Stimulated activated CD4-positive, alpha-beta T cell treated with anti-CD3 and anti-CD28 coated beads, Interleukin-4, amount 100 ng/mL, for 4 hours (primary cell): ENCODE measurements around the gene ILF2.
"Not testable (repeated sequence)": the region's sequence is repeated elsewhere in the genome, so short reads cannot be mapped to it uniquely, and the experiment has no call there.

ENCODE experiments used
- DNase-seq, 2 experiments: peaks; one replicate each; pipeline ENCODE4 v3.0.0-alpha.2; 2020

The ILF2 gene

DNA sequence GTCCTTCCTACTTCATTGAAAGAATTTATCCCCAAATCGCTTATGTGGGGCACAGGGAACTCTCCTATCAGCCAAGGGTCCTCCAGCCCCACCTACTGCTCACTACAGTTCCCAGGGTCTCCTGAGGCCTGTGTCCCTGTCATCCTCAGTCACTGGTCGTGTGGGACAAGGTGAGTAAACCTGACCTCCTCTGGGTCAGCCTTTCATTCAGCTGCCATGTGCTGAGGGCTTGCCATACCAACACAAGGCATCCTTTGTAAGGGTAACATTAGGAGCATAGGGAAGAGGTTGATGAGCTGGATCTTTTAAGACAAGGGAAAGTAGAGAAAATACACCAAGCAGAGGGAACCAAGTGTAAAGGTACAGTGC, 23.5 kb downstream of the ILF2 start:
- no peak for DNase-seq

DNA sequence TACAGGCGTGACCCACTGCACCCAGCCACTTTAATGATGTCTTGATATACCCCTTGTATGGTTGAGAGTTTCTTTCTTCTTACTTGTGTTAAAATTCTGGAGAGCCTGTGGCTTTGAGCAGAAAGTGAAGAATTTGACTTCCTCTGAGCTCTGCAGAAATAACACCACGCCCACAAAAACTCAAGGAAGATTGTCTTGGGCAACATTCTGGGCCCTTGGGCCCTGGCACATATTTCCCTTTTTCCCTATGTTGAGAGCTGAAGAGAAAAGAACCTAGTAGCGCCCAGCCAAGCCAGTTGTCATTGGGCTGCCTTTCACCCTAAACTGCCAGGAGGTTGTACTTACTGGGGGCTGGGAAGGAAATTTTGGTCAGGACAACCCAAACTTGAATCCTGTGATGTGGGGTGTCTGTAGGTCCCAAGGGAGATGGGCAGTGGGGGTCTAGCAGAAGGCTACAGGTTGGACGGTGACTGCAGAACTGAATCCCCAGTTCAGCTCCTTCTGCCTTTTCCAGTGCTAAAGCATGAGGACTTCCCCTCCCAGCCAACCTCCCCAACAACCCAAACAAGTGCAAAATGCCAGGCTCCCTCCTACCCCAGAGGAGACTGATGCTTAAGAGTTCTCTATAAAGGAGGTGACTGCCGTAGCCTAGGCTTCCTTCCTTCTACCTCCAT, 24.0 kb downstream of the ILF2 start:
- no peak for DNase-seq

DNA sequence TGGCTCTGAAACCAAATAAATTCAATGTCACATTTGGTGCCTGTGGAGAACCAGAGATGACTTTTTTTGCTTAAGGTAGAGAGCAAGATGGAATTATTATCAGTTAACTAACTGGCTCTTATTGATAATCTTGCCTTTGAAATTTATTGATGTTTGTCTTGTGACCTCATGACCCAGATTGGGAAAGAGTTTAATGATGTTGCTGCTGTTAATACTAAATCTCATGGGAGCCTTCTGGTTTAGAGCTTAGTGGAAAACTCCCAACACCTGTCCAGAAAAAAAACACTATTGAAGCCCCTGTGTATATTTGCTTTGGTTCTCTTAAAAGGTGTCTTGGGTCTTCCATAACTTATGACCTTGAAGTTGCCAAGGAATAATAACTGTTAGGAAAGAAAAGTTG, 27.0 kb downstream of the ILF2 start:
- DNase-seq = no peak

DNA sequence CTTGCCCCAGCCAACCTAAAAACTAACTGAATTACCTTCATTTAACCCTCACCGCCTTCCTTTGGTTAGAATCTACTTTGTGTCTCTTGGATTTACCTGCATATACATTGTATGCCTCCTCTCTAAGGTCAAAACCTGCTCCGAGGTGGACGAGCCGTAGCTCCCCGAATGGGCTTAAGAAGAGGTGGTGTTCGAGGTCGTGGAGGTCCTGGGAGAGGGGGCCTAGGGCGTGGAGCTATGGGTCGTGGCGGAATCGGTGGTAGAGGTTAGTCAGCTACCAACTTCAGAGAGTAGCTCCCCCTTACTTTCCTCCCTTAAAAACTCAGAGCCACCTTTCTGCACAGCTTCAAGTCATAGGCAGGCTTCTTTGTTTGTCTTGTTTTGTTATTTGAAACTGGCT, 27.7 kb downstream of the ILF2 start:
- no peak for DNase-seq

DNA sequence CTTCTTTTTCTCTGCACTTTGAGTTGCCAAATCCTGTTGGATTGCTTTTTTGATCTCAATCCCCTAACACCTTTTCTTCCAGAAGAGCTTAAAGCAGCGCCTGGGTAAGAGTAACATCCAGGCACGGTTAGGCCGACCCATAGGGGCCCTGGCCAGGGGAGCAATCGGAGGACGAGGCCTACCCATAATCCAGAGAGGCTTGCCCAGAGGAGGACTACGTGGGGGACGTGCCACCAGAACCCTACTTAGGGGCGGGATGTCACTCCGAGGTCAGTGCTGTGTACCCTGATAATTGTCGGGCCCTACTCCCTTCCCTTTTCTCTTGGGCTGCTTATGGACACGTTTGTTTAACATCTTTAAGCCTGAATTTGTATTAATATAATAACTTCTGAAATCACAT, 28.6 kb downstream of the ILF2 start:
- no peak for DNase-seq

DNA sequence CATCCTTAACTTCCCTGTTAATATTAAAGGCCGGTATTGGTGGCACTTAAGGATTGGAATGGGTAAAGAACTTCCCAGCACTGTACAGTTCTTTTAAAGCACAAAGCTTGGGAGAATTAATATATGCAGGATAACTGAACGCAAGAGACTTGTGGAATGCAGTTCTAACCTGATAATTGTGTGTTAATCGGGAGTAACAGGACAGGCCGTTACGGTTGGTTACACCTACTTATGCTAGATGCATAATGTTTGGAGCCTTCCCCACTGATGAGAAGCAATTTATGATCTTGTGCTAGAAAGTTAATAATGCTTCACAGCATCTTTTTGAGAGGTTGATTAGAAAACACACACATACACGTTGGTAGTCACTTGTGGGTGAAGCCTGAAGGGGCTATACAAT, 29.9 kb downstream of the ILF2 start:
- DNase-seq = no peak

DNA sequence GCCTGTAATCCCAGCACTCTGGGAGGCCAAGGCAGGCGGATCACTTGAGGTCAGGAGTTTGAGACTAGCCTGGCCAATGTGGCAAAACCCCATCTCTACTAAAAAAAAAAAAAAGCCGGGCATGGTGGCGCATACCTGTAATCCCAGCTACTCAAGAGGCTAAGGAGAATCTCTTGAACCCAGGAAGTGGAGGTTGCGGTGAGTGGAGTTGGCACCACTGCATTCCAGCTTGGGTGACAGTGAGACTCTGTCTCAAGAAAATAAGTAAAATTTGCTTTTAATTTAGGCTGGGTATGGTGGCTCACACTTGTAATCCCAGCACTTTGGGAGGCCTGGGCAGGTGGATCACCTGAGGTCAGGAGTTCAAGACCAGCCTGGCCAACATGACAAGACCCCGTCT, 30.6 kb downstream of the ILF2 start:
- not testable (repeated sequence) for DNase-seq

DNA sequence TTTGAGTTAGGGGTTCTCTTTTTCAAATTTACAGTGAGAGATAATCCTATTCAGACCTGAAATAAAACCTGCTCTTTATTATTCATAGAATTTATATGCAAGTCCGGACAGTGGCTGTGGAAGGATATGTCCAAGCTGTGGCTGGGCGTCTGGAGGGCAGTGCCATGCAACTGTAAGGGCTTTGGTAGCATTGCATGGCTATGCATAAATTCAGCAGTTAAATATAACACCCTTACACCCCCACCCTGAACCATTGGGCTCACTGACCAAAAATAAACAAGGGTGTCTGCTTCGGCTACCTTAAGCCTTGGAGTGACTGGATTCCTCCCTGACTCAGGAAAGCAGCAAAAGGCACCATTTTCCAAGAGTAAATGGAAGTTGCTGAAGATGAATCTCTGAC, 31.5 kb downstream of the ILF2 start:
- DNase-seq = no peak

DNA sequence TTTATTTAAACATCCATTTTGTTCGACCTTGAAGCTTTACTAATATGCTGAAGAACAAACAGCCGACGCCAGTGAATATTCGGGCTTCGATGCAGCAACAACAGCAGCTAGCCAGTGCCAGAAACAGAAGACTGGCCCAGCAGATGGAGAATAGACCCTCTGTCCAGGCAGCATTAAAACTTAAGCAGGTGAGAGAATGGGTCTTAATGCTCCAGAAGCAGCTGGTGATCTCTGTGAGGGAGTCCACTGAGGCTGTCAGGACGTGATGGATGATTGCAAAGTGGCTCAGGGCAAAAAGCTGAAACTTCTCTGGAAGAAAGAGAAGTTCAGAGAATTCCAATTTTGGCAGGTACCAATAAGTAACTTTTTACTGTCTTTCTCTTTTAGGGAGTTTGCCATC, 32.5 kb downstream of the ILF2 start:
- DNase-seq = no peak

DNA sequence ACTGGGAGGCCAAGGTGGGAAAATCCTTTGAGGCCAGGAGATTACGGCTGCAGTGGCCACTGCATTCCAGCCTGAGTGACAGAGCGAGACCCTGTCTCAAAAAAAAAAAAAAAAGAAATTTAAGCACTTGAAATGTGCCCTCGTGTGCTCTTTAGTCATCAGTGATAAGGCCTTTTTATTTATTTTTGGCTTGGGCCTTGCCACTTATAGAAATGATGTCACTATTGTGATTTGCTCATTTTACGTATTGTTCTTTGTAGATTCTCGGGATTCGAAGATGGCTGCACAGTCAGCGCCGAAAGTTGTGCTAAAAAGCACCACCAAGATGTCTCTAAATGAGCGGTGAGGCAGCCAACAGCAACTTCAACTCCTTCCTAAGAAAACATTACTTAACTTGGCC, 34.5 kb downstream of the ILF2 start:
- DNase-seq = no peak

DNA sequence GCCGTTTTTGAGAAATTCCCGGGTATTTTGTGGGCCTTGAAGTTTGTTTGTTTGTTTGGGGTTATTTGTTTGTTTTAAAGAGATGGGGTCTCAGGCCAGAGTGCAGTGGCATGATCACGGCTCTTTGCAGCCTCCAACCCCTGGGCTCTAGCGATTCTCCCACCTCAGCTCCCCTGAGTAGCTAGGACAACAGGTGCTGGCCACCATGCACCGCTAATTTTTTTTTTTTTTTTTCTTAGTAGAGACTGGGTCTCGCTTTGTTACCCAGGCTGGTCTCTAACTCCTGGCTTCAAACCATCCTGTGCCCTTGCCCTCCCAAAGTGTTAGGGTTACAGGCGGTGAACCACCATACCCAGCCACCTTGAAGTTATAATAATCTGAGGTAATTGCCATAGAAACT, 34.9 kb downstream of the ILF2 start:
- DNase-seq = no peak

DNA sequence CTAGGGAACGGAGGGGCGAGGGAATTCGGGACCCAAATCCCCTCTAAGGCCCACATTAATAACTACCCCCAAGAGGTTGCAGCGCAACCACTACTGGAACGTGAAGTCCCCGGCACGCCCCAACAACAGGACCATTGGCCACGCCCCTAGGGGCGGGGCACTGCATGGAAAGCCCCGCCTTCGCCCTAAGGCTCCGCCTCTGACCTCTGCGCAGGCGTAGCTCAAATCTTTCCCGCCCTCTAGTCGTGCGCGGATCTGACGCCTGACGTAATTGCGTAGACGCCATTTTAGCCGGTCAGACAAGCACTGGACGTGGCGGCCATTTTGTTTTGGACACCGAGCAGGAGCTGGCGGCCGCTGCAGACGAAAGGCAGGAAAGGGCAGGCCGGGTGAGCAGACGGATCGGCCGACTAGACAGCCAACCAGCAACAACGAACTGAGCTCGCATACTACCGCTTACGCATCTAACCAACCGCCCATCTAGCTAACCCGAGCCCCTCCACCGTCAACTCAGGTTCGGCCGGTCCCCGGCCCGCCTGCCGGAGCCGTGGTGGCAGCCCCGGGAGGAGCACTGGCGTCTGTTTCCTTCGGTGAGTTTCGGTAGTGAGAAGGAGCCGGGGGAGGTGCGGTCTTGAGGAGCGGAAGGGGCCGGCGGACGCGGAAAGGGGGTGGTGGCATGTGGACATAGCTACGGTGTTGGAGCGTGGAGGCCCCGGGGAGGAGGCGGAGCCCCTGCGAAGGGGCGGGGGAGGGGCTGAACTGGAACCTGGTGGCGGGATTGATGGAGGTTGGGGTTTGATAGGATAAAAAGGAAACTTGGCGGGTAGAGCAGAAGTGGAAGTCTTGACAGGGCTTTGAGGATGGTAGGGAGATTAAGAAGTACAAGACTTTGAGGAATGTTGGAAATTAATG, 36.8 kb downstream of the ILF2 start, which contains the start of gene CHTOP:
Gene CHTOP, plus strand, starts transcription at position 313 of the 912 bp plus-strand sequence. CDS start 2,523 bp downstream, outside the sequence.
- peak; percentile 92 to 96 for DNase-seq

DNA sequence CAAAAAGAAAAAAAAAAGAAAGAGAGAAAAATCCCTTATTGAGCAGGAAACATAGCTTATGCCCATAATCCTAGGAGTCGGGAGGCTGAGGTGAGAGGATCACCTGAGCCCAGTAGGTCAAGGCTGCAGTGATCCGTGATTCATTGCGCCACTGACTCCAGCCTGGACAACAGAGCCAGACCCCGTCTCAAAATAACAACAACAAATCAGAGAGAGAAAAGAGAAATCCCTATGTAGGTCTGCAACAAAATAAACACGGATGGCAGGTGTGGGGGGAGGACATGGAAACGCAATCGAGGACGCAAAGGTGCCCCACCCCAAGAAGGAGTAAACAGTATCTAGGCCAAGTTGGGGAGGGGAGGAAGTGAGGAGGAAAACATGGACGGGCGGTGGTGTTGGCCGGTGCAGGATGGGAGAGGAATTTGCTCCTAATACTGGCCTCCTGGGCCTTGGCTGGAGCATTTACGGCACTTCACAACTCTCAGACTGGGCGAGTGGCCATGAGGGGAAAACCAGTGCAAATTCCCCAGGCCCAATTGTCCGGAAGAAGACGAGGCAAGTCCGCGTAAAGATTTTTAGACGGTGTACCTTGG, 37.5 kb downstream of the ILF2 start:
- no peak for DNase-seq

DNA sequence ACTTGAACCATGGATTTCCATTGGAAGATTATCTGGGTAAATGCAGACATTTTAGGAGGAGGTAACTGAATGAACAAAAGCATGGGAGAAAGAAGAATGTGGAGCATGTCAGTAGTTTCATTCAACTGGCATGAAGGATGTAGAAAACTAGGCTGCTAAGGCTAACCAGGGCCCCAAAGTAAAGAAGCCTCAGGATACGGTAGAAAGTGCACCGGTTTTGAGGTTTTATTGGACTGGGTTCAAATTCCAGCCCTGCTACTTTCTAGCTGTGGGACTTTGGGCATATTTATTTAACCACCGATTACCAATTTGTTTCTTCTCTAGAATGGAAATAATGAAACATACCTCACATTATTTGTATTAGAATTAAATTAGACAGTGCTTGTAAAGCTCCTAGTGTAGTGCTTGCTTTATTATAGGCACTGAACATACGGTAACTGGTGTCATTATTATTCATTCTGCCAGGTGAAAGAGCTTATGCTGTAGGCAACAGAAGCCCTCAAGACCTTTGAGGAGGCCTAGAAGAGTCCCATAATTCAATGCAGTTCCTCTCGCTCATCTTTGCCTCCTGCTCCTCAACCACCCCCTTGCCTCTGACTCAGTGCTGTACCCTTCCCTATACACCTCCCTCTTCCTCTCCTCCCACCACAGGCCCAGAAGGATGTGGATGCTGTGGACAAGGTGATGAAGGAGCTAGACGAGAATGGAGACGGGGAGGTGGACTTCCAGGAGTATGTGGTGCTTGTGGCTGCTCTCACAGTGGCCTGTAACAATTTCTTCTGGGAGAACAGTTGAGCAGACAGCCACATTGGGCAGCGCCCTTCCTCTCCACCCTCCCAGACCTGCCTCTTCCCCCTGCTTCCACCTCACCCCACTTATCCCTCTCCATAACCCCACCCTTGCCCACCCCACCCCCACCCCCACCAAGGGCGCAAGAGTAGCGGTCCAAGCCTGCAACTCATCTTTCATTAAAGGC, 39.5 kb downstream of the ILF2 start:
- no peak for DNase-seq

DNA sequence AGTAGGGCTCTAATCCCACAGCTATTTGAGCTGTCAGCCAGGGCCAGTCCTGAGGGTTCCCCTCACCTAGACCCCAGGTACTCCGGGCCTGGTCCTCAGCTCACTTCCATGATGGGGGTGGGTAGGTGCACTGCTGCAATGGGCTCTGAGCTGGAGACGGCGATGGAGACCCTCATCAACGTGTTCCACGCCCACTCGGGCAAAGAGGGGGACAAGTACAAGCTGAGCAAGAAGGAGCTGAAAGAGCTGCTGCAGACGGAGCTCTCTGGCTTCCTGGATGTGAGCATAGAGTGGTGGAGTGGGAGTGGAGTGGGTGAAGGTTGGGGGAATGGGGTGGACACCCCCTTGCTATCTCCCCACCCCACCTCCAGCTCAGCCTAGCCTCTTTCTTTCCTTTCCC, 40.4 kb downstream of the ILF2 start:
- no peak for DNase-seq

DNA sequence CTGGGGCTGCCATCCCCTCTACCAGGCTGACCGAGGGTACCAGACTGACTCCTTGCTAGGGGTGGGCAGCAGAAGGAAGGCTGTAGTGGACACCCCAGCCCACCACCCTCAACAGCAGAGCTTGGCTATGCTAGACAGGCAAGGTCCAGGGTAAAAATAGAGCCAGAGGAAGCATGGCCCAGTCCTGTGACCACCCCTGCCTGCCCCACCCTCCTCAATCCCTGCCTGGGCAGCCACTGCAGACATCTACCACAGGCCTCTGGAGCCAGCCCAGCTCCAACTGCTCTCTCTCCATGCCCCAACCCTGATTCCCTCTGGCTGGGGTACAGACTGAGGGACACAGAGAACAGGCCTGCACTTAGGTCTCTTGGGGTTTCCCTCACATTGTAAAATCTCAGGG, 40.8 kb downstream of the ILF2 start:
- DNase-seq = no peak

DNA sequence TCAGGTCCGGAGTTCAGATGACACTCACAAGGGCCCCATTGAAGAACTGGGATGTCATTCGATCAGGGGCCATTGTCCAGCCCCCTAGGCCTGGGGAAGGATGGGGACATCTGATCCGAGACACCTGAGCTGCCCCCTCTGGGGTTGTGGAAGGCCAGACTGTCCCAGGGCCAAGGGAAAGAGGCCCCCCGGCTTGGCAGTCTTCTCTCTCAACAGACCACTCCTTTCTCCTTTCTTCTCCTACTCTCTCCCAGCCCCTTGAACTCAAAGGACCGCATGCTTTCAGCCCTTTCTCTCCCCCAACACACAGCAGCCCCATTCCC, 41.5 kb downstream of the ILF2 start:
- DNase-seq = no peak

DNA sequence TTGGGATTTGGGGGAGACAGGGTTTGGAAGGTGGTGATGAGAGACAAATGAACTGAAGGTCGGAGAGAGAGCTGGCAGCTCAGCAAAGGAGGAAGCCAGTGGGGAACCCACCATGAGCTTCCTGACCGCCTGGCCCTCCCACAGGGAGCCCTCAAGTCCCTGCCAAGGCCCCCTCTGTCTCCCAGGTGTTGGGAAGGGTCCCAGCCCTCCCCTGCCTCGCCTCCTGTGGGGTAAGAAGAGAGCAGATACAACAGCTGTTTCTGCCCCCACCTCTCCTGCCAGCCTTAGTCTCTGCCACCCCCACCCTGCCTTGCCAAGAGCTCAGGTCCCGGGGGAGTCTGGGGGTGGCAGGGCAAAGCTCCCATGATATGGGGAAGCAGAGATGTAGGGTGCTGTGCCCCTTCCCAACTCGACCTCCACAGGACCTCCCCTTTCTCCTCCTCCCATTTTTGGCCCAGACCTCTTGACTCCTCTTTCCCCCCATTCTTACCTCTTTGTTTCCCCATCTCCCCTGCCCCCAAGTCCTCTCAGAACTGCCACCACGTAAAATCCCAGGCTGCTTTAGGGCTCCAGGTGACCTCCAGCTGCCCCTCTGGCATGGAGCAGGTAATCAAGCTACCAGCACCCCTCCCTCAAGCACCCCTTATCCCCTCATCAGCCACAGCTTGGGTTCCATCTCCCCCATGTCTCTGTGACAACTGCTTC, 42.0 kb downstream of the ILF2 start:
- no peak for DNase-seq

DNA sequence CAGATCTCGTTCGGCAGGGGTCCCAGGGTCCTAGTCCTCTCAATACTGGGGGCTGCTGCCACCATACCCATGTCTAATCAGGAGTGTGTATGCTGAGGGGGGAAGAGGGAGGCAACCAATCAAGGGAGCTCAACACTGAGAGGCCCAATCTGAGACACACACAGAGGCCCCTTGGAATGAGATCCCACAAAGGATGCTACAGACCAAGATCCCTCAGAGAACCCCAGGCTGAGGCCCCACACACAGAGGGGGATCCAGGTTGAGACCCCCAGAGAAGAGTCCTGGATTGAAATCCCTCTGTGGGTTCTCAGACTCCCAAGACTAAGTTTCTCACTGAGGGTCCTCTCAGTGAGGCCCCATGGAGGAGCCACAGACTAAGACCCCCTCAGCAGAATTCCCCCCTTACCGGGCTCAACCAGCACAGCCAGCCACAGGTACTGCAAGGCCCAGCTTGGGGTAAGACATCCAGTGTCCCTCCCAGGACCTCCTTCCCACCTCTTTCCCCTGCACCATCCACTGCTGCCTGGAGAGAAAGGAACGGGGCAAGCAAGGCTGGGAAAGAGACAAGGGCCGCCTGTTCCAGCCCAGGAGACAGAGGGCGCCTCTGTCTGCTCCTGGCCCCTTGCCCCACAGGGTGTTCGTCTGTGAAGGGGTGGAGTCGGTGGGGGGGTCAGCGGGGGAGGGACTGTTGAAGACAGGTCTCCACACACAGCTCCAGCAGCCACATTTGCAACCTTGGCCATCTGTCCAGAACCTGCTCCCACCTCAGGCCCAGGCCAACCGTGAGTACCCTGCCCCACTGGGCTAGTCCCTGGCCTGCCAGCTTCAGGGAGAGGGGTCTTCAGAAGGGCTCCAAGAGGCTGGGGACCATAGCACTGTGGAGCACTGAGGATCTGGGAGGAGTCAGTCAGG, 42.8 kb downstream of the ILF2 start, which contains the start of gene S100A1:
Gene S100A1, plus strand, starts transcription at position 720 of the 912 bp plus-strand sequence. CDS start 2,088 bp downstream, outside the sequence.
- DNase-seq = no peak

DNA sequence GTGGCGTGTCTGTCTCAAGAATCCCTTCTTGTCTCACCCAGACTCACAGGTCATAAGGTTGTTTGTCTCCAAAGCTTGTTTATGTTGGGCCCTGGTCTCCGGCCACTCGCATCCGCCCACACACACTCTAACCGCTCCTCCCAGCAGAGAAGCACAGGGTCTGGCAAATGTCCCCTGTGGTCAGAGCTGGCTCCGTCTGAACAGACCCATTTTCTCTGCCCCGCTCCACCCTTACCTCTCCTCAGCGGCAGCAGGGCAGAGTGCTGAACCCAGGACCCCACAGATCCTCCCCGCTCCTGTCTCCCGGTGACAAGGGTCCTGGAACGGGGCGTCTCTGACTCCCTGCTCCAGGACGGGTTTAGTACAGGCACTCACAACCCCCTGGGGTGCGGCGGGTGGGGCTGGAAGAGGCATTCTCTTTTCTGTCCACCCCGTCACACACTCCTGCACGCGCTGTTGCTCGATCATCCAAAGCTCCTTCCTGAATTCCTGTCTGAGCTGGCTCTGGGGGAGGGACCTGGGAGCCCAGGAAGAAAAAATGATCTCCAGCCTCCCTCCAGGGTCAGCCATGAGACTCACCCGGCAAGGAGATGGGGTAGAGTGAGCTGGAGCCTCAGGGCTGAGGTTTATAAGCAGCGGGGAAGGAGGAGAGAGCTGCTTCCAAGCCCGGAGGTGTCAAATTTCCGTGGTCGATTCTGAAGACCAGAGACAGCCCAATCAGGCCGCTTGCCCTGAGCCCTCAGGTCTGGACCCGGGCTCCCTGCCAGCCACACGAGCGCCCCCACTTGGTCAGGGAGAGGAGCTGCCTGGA, 43.7 kb downstream of the ILF2 start, which contains the start of gene S100A13:
Gene S100A13, minus strand, starts transcription at position 602 of the 811 bp plus-strand sequence. CDS start 1,033 bp downstream, outside the sequence.
- DNase-seq = no peak
